Choroid plexus epithelial cell (primary cell): ENCODE measurements around the gene PDYN.

Experiments used
- DNase-seq: peaks from one replicate; pipeline ENCODE4 v3.0.0-alpha.2; 2010; ENCODE audit warnings: low read depth
- H3K4me3 ChIP-seq: 2 replicates; pipeline ENCODE4 v1.5.1; 2011; ENCODE audit warnings: low read depth, mild to moderate bottlenecking, control low read depth, low read length, moderate library complexity
- TF ChIP-seq, protein P1 (sequence below): conservative IDR thresholded peaks from 2 replicates; pipeline ENCODE4 v1.5.1; 2011; ENCODE audit warnings: low read depth, mild to moderate bottlenecking, control low read depth, inconsistent platforms, low read length, moderate library complexity

PDYN gene

DNA sequence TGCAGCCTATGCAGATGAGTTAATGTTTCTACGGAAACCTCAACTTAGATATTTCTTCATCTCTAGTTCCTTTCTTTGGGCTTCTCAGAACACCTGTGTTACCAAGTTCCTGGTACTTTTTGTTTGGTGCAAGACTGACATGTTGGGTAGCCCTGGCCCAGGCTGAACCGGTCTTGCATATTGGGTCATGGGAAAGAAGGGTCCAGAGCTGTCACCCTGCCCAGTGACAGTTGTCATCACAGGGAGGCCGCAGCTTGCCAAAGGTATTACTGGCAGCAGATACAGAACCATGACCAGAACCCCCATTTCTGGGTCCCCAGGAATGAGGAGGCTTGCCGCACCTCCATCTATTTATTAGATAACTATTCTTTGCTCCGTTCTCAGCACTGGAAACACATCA lies 40.2 kb downstream of the PDYN start:
- DNase-seq: no peak
- TF ChIP-seq, protein P1, sequence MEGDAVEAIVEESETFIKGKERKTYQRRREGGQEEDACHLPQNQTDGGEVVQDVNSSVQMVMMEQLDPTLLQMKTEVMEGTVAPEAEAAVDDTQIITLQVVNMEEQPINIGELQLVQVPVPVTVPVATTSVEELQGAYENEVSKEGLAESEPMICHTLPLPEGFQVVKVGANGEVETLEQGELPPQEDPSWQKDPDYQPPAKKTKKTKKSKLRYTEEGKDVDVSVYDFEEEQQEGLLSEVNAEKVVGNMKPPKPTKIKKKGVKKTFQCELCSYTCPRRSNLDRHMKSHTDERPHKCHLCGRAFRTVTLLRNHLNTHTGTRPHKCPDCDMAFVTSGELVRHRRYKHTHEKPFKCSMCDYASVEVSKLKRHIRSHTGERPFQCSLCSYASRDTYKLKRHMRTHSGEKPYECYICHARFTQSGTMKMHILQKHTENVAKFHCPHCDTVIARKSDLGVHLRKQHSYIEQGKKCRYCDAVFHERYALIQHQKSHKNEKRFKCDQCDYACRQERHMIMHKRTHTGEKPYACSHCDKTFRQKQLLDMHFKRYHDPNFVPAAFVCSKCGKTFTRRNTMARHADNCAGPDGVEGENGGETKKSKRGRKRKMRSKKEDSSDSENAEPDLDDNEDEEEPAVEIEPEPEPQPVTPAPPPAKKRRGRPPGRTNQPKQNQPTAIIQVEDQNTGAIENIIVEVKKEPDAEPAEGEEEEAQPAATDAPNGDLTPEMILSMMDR: no peak
- H3K4me3 ChIP-seq: no peak overlapping the region

DNA sequence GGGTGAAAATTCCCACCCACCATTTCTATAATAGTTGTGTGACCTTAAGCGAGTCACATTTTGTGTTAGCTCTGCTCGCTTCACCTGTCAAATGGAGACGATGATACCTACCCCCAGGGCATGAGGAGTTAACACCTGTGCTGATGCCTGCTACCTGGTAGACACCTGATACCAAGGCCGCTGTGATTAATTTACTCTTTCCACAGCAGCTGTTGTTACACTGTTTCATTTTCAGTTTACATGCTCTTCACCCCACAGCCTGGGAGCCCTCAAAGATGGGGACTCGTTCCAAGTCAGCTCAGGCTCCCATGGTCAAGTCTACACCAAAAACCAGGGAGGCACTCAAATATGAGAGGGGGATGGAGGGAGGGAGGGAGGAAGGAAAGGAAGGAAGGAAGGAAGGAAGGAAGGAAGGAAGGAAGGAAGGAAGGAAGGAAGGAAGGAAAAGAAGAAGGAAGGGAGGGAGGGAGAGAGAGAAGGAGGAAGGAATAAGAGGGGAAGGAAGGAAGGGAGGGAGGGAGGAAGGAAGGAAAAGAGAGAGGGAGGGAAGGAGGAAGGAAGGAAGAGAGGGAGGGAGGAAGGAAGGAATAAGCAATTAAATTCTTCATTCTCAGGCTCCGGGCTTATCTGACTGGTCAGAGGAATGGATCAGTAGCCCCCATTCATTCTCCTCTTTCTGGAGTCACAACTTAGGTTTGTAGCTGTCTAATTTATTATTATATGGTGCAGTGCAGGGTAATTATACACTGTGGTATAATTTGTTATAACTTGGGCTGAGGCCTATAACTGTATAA lies 40.9 kb downstream of the PDYN start:
- H3K4me3 ChIP-seq: no peak overlapping the region
- TF ChIP-seq, protein P1: no peak
- no peak for DNase-seq

DNA sequence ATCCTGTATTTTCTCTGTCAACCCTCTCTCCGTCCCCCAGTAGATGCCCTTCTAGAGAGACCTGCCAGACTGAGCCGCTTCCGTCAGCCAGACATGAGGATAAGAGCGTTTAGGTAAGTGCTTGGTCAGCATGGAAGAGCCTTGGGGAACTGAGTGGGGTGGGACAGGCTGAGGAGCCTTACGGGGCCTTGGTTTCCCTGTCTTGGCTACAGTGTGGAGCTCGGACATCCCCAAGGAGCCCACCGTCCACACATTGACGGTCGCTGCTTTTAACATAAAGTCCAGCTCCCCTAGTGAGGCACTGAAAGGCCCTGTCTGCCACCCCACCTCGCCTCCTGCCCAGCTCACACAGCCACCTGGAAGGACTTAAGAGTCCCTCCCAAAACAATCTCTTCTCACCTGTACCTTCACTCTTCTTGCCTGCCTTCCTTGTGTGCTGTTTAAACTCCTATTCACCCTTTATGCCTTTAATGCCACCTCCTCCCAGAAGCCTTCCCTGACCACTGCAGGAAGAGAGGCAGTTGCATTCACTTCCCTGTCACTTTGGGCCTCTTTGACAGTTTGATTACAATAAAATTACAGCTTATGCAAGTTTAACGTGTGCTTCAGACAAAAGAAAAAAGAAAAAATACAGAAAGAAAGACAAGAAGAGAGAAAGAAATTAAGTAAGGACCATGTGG lies 42.3 kb downstream of the PDYN start:
- TF ChIP-seq, protein P1: no peak
- DNase-seq: no peak
- no peak overlapping the region for H3K4me3 ChIP-seq

DNA sequence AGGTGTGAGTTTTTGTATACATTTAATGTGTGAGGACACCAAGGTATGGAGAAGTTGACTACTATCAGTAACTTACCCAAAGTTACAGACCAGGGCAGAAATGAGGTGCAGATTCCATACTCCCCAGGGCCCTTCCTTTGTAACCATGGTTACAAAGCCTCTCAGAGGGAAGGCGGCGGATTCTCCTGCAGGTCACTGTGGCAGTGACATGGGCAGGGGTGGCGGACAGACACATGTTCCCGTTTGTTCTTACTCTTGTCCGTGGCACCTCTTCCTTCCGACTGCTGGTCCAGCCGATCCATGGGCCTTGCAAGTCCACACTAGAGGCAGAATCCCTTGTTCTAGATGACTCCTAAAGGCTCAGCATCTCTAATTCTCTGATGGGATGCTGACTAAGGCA lies 43.0 kb downstream of the PDYN start:
- DNase-seq: no peak
- H3K4me3 ChIP-seq: no peak overlapping the region
- TF ChIP-seq, protein P1: no peak

DNA sequence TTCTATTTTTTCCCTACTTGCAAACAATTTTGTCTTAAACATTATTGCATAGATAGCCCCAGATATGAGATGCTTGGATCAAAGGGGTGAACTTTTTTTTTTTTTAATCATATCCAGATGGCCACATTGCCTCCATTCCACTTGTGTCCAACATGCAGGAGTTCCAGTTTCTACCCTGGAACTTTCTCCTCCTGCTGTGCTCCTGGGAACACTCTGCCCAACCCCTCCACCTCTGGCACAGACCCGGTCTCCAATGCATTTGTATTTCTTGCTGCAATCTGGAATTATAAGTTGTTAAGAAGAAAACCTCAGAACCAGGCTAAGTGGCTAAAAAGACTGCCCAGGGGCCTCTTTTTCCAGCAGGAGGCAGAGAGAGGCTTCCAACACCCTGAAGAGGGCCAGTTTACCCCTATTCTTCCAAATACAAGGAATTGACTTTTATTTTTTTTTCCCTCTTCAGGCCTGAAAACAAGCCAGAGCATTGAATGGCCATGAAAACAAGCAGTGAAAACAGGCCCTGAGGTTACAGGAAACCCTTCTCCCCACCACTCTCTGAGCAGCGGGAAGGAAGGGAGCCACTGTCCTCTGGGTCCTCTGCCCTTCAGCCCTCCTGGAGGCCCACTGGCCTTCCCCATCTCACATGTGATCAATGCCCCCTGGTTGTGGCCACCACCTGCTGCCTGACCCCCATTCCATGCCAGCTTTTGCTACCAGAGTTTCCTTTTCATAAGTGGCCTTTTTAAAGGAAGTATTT lies 44.3 kb downstream of the PDYN start:
- TF ChIP-seq, protein P1: no peak
- H3K4me3 ChIP-seq: no peak overlapping the region
- DNase-seq: no peak

DNA sequence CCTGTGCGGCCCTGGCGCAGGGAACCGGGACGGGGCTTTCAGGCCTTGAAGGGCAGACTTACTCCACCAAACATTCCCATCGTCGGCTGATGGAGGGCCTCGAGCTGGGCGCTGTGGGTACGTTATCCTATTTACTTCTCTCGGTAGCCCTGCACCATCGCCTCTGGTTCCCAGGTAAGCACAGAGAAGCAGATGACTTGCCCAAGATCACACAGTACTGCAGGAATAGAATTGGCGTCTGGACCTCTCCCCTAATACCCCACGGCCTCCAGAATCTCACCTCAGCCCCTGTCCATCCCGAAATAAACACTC lies 46.4 kb downstream of the PDYN start:
- H3K4me3 ChIP-seq: no peak overlapping the region
- no peak for DNase-seq
- TF ChIP-seq, protein P1: no peak
